SU-DHL-6 (cell line): ENCODE data around the gene PITX2.

ENCODE experiments used
- H2AFZ ChIP-seq: fragments of 200-600 bp; sonication (generic); 2 replicates; pipeline ENCODE4 v1.6.1; 2014; ENCODE audit warnings: low read depth, mild to moderate bottlenecking, moderate library complexity, mixed read lengths, antibody characterized with exemption, low read length; ENCODE audit not compliant: severe bottlenecking
- H3F3A ChIP-seq: fragments of 200-600 bp; shearing (Covaris generic); 2 replicates; pipeline ENCODE4 v1.6.0; 2016; ENCODE audit warnings: antibody characterized with exemption, mild to moderate bottlenecking; ENCODE audit not compliant: insufficient read depth
- H3K27ac ChIP-seq: fragments of 200-600 bp; sonication (generic); 2 replicates; pipeline ENCODE4 v1.5.1; 2016; ENCODE audit warnings: low read depth, mild to moderate bottlenecking, low read length, moderate library complexity, mixed read lengths
- H3K27me3 ChIP-seq: fragments of 200-600 bp; sonication (generic), shearing (Covaris generic); 2 replicates; pipeline ENCODE4 v1.6.0; 2014; ENCODE audit warnings: mild to moderate bottlenecking, low read length
- H3K36me3 ChIP-seq: fragments of 200-600 bp; sonication (generic); 2 replicates; pipeline ENCODE4 v1.6.1; 2014; ENCODE audit warnings: mild to moderate bottlenecking, low read length, mixed read lengths
- H3K4me2 ChIP-seq: fragments of 300-600, 200-600 bp; shearing (Covaris generic), sonication (generic); 2 replicates; pipeline ENCODE4 v1.6.0; 2014; ENCODE audit warnings: low read length, low read depth, mild to moderate bottlenecking; ENCODE audit not compliant: poor library complexity, severe bottlenecking
- H3K4me3 ChIP-seq: fragments of 200-600 bp; sonication (generic); 2 replicates; pipeline ENCODE4 v1.5.1; 2014; ENCODE audit warnings: antibody characterized with exemption, low read length, mild to moderate bottlenecking, mixed read lengths; ENCODE audit not compliant: insufficient read depth, poor library complexity, severe bottlenecking
- H3K79me2 ChIP-seq: fragments of 200-600 bp; sonication (generic); 2 replicates; pipeline ENCODE4 v1.6.1; 2014; ENCODE audit warnings: mild to moderate bottlenecking, low read length, moderate library complexity; ENCODE audit not compliant: insufficient read depth
- H3K9ac ChIP-seq: fragments of 200-600 bp; sonication (generic); 2 replicates; pipeline ENCODE4 v1.7.0; 2014; ENCODE audit warnings: mild to moderate bottlenecking, low read length
- H3K9me2 ChIP-seq: fragments of 200-600 bp; sonication (generic); replicated peaks from 2 replicates; pipeline ENCODE4 v1.6.1; 2014; ENCODE audit warnings: low read length; ENCODE audit not compliant: insufficient read depth
- H3K9me3 ChIP-seq: fragments of 200-600 bp; sonication (generic); 2 replicates; pipeline ENCODE4 v1.6.1; 2014; ENCODE audit warnings: low read length, mixed read lengths; ENCODE audit not compliant: insufficient read depth
- H4K20me1 ChIP-seq: fragments of 200-600 bp; sonication (generic); 2 replicates; pipeline ENCODE4 v1.6.1; 2014; ENCODE audit warnings: low read depth, mild to moderate bottlenecking, antibody characterized with exemption, low read length, moderate library complexity, mixed read lengths
- CTCF ChIP-seq: fragments of 200-600 bp; sonication (generic); IDR thresholded peaks from one replicate; pipeline ENCODE4 v1.5.1; 2017; ENCODE audit warnings: antibody characterized with exemption, mild to moderate bottlenecking, low read length, moderate library complexity; ENCODE audit not compliant: insufficient read depth, poor library complexity, severe bottlenecking
- EZH2phosphoT487 ChIP-seq: fragments of 200-600 bp; sonication (generic), shearing (Covaris generic); conservative IDR thresholded peaks from 2 replicates; pipeline ENCODE4 v1.6.1; 2018; ENCODE audit warnings: mild to moderate bottlenecking, antibody characterized with exemption, low read length, moderate library complexity, mixed read lengths

PITX2 gene

DNA sequence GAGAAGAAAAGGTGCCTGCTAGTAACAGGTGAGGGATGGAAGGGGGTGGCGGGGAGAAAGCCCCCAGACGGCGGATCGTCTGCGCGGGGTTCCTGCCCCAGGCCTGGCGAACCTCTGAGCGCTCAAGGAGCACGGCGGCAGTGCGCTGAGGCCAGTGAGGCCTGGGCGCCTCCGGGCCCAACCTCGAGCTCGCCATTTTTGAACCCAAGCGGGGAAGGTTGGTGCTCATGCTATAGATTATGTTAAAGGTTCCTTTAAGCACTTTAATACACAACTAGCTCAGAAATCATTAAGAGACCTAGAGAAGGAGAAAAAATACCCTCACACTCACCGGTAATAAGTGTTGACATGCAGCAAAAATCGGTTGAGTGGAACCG lies 7.9 kb downstream of the PITX2 start:
- H3K27me3 ChIP-seq: no peaks in the 10 kb centered on the region
- no peak overlapping the region for H3K4me3 ChIP-seq
- no peaks in the 10 kb centered on the region for H3K36me3 ChIP-seq
- H3K9me3 ChIP-seq: no peaks in the 10 kb centered on the region
- H3K4me2 ChIP-seq: no peak overlapping the region
- H3K9ac ChIP-seq: no peak overlapping the region
- H3F3A ChIP-seq: no peaks in the 10 kb centered on the region
- no peak overlapping the region for H3K27ac ChIP-seq
- H3K79me2 ChIP-seq: no peaks in the 10 kb centered on the region
- H3K9me2 ChIP-seq: no peaks in the 10 kb centered on the region
- no peak for TF ChIP-seq EZH2phosphoT487
- no peaks in the 10 kb centered on the region for H4K20me1 ChIP-seq
- H2AFZ ChIP-seq: no peak overlapping the region

GRCh38 chr4:110614173-110614963 lies 8.5 kb downstream of the PITX2 start:
- no peaks in the 10 kb centered on the region for H3K79me2 ChIP-seq
- H3K9me3 ChIP-seq: no peaks in the 10 kb centered on the region
- no peaks in the 10 kb centered on the region for H3F3A ChIP-seq
- TF ChIP-seq EZH2phosphoT487 (no peak), CTCF (no peak)
- H3K27ac ChIP-seq: no peak overlapping the region
- no peaks in the 10 kb centered on the region for H3K36me3 ChIP-seq
- no peak overlapping the region for H3K4me3 ChIP-seq
- no peaks in the 10 kb centered on the region for H4K20me1 ChIP-seq
- H2AFZ ChIP-seq: no peak overlapping the region
- H3K27me3 ChIP-seq: no peaks in the 10 kb centered on the region
- no peak overlapping the region for H3K4me2 ChIP-seq
- no peaks in the 10 kb centered on the region for H3K9me2 ChIP-seq
- H3K9ac ChIP-seq: no peak overlapping the region

DNA sequence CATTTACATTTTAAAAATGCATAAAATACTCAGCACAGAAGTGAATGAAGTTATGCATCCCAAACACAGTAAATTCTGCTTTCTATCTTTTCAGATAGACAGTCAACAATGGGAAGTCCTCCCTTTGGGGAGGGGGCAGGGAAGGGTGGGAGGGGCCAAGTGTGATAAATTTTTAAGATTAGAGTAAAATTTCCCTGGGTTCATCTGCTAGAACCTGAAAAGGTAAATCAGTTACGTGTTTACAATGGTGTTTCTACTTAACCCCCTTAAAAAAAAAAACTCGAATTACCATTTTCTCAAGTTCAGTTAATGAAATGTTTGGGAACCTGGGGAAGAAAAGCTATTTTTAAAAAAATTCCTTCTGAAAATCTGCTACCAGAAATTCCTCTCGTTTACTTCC lies 9.1 kb downstream of the PITX2 start:
- no peaks in the 10 kb centered on the region for H4K20me1 ChIP-seq
- H3K27ac ChIP-seq: no peak overlapping the region
- no peak overlapping the region for H3K4me3 ChIP-seq
- no peaks in the 10 kb centered on the region for H3K9me3 ChIP-seq
- H3K9me2 ChIP-seq: no peaks in the 10 kb centered on the region
- no peaks in the 10 kb centered on the region for H3F3A ChIP-seq
- no peaks in the 10 kb centered on the region for H3K27me3 ChIP-seq
- H3K79me2 ChIP-seq: no peaks in the 10 kb centered on the region
- no peaks in the 10 kb centered on the region for H3K36me3 ChIP-seq
- no peak overlapping the region for H3K9ac ChIP-seq
- H3K4me2 ChIP-seq: no peak overlapping the region
- TF ChIP-seq CTCF (no peak), EZH2phosphoT487 (no peak)
- no peak overlapping the region for H2AFZ ChIP-seq

DNA sequence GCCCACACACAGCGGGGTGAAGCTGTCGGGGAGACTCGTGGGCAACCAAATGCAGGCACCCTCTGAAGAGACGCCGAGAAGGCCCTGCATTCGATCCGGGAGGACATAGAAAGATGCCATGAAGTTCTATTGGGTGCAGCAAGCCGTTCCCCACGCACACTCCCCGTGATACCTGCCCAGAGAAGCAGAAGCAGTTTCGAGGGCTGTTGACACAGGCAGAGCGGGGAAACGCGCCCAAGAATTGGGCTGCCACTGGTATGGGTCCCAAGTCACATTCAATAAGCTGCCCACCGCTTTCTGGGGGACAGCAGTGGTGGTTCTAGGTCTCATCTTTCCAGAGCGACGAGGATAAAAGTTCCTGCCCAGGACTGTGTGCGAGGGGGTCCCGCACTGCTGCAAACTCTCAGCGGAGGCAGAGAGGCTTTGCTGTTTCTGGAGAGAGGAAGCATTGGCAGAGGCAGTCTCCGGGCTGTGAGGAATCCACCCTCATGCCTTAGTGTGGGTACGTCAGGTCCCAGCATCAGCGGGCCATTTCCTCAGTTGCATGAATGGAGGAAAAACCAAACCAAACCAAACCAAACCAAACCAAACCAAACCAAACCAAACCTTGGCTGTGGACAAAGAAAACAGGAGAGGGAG lies 10.1 kb downstream of the PITX2 start:
- Histone ChIP-seq H3K27ac (no peak overlapping the region), H3K9me2 (no peaks in the 10 kb centered on the region), H3K36me3 (no peaks in the 10 kb centered on the region), H3F3A (no peaks in the 10 kb centered on the region), H3K4me2 (no peak overlapping the region), H3K4me3 (no peak overlapping the region), H3K9me3 (no peaks in the 10 kb centered on the region), H3K9ac (no peak overlapping the region), H3K27me3 (no peaks in the 10 kb centered on the region), H4K20me1 (no peaks in the 10 kb centered on the region), H3K79me2 (no peaks in the 10 kb centered on the region), H2AFZ (no peak overlapping the region)
- TF ChIP-seq EZH2phosphoT487 (no peak), CTCF (no peak)
